SKM-1 treated with dmso at 0.1 percent for 144 hours (cell line): ENCODE data around the gene MFSD11.
"Not testable (repeated sequence)": the region's sequence is repeated elsewhere in the genome, so short reads cannot be mapped to it uniquely, and the experiment has no call there.

Experiments
- DNase-seq: peaks from one replicate; lab custom pipeline; 2025; ENCODE audit not compliant: unreplicated experiment; lab: John Stamatoyannopoulos, UW

Gene MFSD11

DNA sequence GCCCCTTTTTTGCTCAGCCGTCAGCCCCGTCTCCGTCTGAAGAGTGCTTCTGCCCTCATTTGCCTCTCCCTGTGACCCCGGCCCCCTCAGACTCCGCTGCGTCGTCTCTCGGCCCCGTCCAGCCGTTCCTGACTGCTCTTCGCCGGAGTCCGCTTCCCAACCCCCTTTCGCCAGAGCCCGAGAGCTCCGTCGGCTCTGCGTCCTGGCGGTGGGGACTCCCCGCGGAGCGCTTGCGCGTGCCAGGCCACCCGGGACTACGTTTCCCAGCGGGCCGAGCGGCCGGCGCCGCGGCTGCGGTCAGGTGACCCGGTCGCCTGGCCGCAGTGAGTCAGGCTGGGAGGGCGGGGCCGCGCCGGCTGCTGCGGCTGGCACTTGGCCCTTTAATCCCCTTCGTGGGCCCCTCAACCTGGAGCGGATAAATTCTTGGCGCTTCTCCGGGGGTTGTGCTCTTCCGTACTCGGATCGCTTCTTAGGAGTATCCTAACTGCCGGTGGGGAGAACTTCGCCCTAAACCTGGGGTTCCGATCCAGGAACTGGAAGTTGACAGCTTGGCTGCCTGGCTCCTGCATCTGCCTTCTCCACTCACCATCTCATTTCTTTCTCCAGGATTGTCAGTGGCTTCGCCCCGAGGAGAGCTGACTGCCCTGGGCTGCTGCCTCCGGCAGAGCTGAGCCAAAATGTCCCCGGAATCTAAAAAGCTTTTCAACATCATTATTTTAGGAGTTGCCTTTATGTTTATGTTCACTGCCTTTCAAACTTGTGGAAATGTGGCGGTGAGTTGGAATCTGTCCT is at the start of gene MFSD11:
Gene MFSD11, plus strand, starts transcription at position 444 of the 792 bp plus-strand sequence. Its CDS starts 234 bp downstream, at position 678.
- peak; percentile 89 for DNase-seq

DNA sequence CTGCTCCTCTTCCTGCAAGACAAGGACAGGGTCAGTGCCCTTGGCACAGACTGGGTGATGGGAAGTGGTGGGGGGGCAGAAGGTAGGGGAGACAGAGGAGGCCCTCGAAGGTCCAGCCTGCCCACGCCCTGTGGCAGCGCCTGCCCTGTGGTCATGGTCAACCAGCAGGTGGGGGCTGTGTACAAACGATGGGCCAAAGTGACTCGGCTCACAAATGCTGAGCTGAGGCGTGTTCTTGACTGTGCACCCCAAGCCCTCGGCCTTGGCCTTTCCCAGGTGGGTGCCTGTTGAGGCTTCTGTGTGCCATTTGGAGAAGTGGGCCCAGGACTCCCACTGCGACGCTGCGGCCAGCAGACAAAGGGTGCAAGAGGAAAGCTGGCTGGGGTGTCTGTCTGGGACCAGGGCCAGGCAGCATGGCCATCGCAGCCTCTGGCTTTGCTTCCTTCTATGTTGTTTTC is 49.7 kb upstream of the MFSD11 start:
- DNase-seq: no peak

DNA sequence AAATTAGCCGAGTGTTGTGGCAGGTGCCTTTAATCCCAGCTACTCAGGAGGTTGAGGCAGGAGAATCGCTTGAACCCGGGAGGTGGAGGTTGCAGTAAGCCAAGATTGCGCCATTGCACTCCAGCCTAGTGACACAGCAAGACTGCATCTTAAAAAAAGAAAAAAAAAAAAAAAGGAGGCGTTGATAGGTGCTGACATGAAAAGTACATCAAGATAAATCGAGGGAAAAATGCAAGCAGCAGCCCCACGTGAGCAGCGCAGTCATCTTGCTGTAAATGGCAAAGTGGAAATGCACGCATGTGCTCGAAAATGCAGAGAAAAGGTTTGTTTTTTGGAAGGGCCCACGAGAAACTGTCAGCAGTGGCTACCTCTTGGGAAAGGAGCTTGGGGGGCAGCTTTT is 48.1 kb upstream of the MFSD11 start:
- no peak for DNase-seq

GRCh38 chr17:76690596-76691280 is 47.2 kb upstream of the MFSD11 start:
- no peak for DNase-seq

DNA sequence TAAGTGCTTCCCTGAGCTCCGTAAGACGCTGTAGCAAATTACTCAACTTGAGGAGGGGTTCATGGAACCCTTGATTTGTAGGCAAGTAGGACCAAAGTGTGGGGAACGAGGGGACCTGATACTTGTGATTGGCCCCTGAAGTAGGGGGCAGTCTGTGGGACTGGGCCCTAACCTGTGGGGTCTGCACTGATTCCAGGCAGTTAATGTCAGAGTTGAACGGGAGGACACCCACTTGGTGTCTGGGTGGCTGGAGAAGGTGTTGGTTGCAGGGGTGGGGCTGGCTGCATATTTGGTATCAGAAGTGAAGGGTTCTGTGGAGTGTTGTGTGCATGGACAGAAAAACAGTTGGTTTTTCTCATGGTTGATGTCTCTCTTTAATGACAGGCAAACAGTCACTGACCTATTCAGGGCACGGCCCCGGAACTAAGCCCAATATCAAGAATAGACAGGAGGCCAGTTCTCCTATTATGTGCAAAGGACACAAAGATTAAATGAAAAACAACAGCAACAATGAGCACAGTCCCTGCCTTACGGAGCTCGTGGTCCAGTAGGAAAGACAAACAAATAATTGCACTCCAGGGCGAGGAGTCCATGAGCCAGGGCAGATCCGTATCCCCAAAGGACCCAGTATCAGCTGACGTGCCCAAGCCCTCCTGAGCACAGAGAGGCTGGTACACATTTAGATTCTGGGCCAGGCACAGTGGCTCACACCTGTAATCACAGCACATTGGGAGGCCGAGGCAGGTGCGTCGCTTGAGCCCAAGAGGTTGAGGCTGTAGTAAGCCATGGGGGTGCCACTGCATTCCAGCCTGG is 46.3 kb upstream of the MFSD11 start:
- no peak for DNase-seq

DNA sequence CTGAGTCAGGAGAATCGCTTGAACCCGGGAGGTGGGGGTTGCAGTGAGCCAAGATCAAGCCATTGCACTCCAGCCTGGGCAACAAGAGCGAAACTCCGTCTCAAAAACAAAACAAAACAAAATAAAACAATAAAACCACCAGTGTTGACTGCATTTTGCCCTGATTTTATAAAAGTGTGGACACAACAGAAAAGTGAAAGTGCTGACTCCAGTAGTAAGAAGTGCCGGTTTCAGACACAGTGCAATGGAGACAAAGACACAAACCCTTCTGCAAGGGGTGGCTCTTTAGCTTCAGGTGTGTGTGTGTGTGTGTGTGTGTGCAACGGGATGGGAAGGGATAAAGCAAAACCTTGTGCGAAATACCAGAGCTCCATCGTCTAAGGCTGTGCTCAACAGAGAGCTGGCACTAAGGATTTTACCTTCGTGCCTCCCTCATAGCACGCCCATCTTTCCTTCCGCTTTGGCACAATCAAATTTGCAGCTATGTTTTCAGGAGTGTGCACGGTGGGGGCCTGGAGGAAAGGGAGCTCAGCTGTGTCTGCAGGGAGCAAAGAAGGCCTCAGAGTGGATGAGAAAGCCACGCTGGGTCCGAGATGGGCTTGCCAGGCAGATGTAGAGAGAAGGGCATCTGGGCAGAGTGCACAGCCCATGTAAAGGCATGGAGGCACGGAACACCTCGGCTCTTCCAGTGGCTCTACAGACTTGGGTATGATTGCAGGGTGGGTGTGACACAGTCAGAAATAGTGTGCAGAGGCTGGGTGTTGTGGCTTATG is 42.7 kb upstream of the MFSD11 start:
- DNase-seq: no peak

GRCh38 chr17:76696763-76697701 is 40.9 kb upstream of the MFSD11 start:
- no peak for DNase-seq

DNA sequence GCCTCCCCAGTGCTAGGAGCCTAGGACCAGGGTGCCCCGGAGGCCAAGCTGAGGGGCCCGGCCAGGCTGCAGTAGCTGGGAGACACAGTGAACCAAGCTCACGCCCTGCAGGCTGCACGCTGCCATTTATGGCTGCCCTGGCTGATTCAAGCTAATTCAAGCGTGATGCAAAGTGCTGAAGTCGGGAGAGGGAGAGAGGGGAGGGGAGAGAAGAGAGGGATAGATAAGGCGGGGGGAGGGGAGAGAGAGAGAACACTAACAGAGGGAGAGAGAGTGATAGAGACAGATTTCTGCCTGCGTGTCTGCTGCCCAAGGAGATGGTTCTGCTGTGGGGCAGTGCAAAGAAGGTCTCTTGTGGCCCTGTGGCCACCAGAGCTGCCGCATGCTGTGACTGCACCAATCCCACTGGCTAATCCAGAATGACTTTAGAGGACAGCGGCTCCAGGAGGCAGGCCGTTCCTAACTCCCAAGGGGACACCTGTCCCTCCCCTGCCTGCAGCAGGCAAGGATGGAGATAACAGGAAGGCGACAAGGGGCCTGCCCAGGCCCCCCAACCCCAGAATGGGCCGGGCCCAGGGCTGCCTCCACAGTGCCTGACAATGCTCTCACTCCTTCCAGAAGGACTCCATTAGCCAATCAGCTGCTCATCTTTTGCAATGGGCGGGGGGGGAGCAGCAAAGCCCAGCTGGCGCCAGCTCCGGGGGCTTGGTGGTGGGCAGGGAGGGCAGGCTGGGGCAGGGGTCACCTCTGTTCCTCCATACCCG is 40.0 kb upstream of the MFSD11 start:
- DNase-seq: no peak

- DNase-seq: not testable (repeated sequence)
Observed at GRCh38 chr17:76698466-76698977, 39.4 kb upstream of the MFSD11 start.

DNA sequence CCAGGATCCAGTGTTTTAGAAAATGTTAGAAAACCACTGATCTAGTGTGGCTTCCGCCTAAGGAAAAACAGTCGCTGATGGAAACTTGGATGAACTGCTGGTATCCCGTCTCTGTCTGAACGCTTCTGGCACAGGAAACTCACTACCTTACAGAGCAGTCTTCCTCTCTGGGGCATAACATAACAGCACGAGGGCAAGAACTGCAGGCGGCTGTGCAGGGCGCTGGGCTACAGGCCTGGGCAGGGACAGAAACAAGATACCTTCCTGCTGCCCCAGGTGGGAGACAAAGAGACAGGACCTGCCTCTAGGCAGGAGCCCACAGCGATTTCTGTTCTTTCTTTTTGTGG is 37.7 kb upstream of the MFSD11 start:
- no peak for DNase-seq

- DNase-seq: no peak
Observed at GRCh38 chr17:76700617-76701470, 37.1 kb upstream of the MFSD11 start.

GRCh38 chr17:76701471-76701967 is 36.4 kb upstream of the MFSD11 start:
- DNase-seq: no peak

- no peak for DNase-seq
Observed at GRCh38 chr17:76702076-76702475, 35.8 kb upstream of the MFSD11 start.

DNA sequence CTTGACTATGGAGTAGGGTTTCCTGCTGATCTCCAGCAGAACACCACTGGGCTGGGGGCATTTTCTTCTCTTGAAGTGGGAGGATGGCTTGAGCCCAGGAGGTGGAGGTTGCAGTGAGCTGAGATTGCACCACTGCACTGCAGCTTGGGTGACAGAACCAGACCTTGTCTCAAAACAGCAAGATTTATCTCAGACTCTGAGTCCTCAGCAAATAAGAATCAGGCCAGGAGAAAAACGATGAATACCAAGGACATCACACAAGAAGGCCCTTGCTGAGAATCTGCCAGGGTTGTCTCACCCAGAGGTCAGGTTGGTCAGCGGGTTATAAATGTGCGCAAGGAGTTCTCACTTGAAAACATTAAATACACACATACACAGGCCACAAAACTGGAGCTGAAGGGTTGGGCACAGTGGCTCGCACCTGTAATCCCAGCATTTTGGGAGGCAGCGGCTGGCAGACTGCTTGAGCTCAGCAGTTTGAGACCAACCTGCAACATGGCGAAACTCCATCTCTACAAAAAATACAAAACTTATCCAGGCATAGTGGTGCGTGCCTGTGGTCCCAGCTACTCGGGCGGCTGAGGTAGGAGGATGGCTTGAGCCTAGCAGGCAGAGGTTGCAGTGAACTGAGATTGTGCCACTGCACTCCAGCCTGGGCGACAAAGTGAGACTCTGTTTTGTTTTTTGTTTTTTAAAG is 34.8 kb upstream of the MFSD11 start:
- DNase-seq: no peak

GRCh38 chr17:76704805-76705204 is 33.1 kb upstream of the MFSD11 start:
- no peak for DNase-seq

GRCh38 chr17:76706817-76707216 is 31.1 kb upstream of the MFSD11 start:
- DNase-seq: no peak
